HEK293 (cell line): Measurements from ENCODE around the gene SLC23A3.

Experiments used
- CTCF ChIA-PET: fragments of 350-600 bp; formaldehyde crosslinking; extraction: SDS; loops from one replicate; lab custom pipeline; 2021; ENCODE audit warnings: antibody characterized with exemption; lab: Yijun Ruan, JAX
- POLR2A ChIA-PET: fragments of 300-600 bp; formaldehyde crosslinking; extraction: SDS; loops from one replicate; lab custom pipeline; 2020; ENCODE audit warnings: antibody characterized with exemption, inconsistent platforms; lab: Yijun Ruan, JAX
- H3K27ac ChIP-seq: fragments of 200-500 bp; sonication (Bioruptor generic); 2 replicates; pipeline ENCODE4 v1.5.1; 2014; ENCODE audit warnings: low read depth, low read length, control low read depth, inconsistent platforms; ENCODE audit errors: extremely low read depth
- H3K36me3 ChIP-seq, 2 experiments: fragments of 200-500 bp in 1 of 2; sonication (Bioruptor generic) in 1 of 2; 1 replicate in 1 of 2; 2 replicates in 1 of 2; pipeline ENCODE4 v1.5.1; 2014 to 2017; ENCODE audit warnings: inconsistent platforms in 2 of 2, low read length in 2 of 2; ENCODE audit not compliant: control insufficient read depth in 2 of 2, insufficient read depth in 1 of 2
- H3K4me1 ChIP-seq: fragments of 200-500 bp; sonication (Bioruptor generic); 2 replicates; pipeline ENCODE4 v1.5.1; 2014; ENCODE audit warnings: mild to moderate bottlenecking, low read length, inconsistent platforms; ENCODE audit not compliant: control insufficient read depth, insufficient read depth
- H3K4me3 ChIP-seq: 2 replicates; pipeline ENCODE4 v1.5.1; 2011; ENCODE audit warnings: low read depth, mild to moderate bottlenecking, control low read depth, low read length, moderate library complexity
- H3K9me3 ChIP-seq: fragments of 200-500 bp; sonication (Bioruptor generic); 2 replicates; pipeline ENCODE4 v1.5.1; 2014; ENCODE audit warnings: low read depth, low read length, inconsistent platforms; ENCODE audit not compliant: control insufficient read depth, insufficient read depth
- BCL6B ChIP-seq: fragments of 450-650 bp; formaldehyde crosslinking; IDR thresholded peaks from 2 replicates; pipeline ENCODE4 v1.5.1; 2017; ENCODE audit warnings: missing biosample characterization, missing genetic modification characterization
- MYNN ChIP-seq: fragments of 450-650 bp; formaldehyde crosslinking; IDR thresholded peaks from 2 replicates; pipeline ENCODE4 v1.5.1; 2016; ENCODE audit warnings: missing biosample characterization, missing genetic modification characterization, borderline replicate concordance
- REPIN1 ChIP-seq: fragments of 450-650 bp; formaldehyde crosslinking; IDR thresholded peaks from 2 replicates; pipeline ENCODE4 v1.5.1; 2017; ENCODE audit warnings: missing biosample characterization, missing genetic modification characterization, low read depth
- TCF7L2 ChIP-seq: IDR thresholded peaks from 2 replicates; pipeline ENCODE4 v1.6.1; 2011; ENCODE audit warnings: low read depth, mild to moderate bottlenecking, inconsistent platforms, low read length, moderate library complexity, borderline replicate concordance
- ZBTB10 ChIP-seq: fragments of 450-650 bp; formaldehyde crosslinking; IDR thresholded peaks from 2 replicates; pipeline ENCODE4 v1.5.1; 2016; ENCODE audit warnings: missing biosample characterization, missing genetic modification characterization
- ZBTB21 ChIP-seq: fragments of 450-650 bp; formaldehyde crosslinking; IDR thresholded peaks from 2 replicates; pipeline ENCODE4 v1.5.1; 2017; ENCODE audit warnings: missing biosample characterization, missing genetic modification characterization
- ZBTB44 ChIP-seq: fragments of 450-650 bp; IDR thresholded peaks from 2 replicates; pipeline ENCODE4 v1.5.1; 2018; ENCODE audit warnings: missing biosample characterization, mild to moderate bottlenecking, missing genetic modification characterization
- ZNF114 ChIP-seq: fragments of 450-650 bp; formaldehyde crosslinking; IDR thresholded peaks from 2 replicates; pipeline ENCODE4 v1.5.0; 2017; ENCODE audit warnings: missing biosample characterization, missing genetic modification characterization
- ZNF148 ChIP-seq: fragments of 450-650 bp; formaldehyde crosslinking; IDR thresholded peaks from 2 replicates; pipeline ENCODE4 v1.5.0; 2017; ENCODE audit warnings: missing biosample characterization, missing genetic modification characterization, borderline replicate concordance
- ZNF155 ChIP-seq: fragments of 450-650 bp; formaldehyde crosslinking; IDR thresholded peaks from 2 replicates; pipeline ENCODE4 v1.5.1; 2016; ENCODE audit warnings: missing biosample characterization, missing genetic modification characterization
- ZNF169 ChIP-seq: fragments of 450-650 bp; formaldehyde crosslinking; IDR thresholded peaks from 2 replicates; pipeline ENCODE4 v1.5.1; 2016; ENCODE audit warnings: missing biosample characterization, missing genetic modification characterization
- ZNF19 ChIP-seq: fragments of 450-650 bp; formaldehyde crosslinking; IDR thresholded peaks from 2 replicates; pipeline ENCODE4; 2016; ENCODE audit warnings: missing biosample characterization, missing genetic modification characterization, low read depth
- ZNF311 ChIP-seq: fragments of 450-650 bp; formaldehyde crosslinking; IDR thresholded peaks from 2 replicates; pipeline ENCODE4 v1.5.1; 2017; ENCODE audit warnings: missing biosample characterization, missing genetic modification characterization, borderline replicate concordance
- ZNF350 ChIP-seq: fragments of 450-650 bp; formaldehyde crosslinking; IDR thresholded peaks from 2 replicates; pipeline ENCODE4 v1.5.0; 2017; ENCODE audit warnings: missing biosample characterization, mild to moderate bottlenecking, missing genetic modification characterization
- ZNF571 ChIP-seq: fragments of 450-650 bp; formaldehyde crosslinking; IDR thresholded peaks from 2 replicates; pipeline ENCODE4 v1.5.0; 2017; ENCODE audit warnings: missing biosample characterization, missing genetic modification characterization
- ZNF610 ChIP-seq: fragments of 450-650 bp; formaldehyde crosslinking; IDR thresholded peaks from 2 replicates; pipeline ENCODE4 v1.5.1; 2016; ENCODE audit warnings: missing biosample characterization, missing genetic modification characterization, borderline replicate concordance
- ZNF621 ChIP-seq: fragments of 450-650 bp; formaldehyde crosslinking; IDR thresholded peaks from 2 replicates; pipeline ENCODE4 v1.5.1; 2017; ENCODE audit warnings: missing biosample characterization, missing genetic modification characterization
- ZNF777 ChIP-seq: fragments of 450-650 bp; formaldehyde crosslinking; IDR thresholded peaks from 2 replicates; pipeline ENCODE4 v1.5.1; 2017; ENCODE audit warnings: missing biosample characterization, missing genetic modification characterization, borderline replicate concordance
- ZNF843 ChIP-seq: fragments of 450-650 bp; formaldehyde crosslinking; IDR thresholded peaks from 2 replicates; pipeline ENCODE4 v1.5.1; 2016; ENCODE audit warnings: missing biosample characterization, missing genetic modification characterization
- ZSCAN4 ChIP-seq: fragments of 450-650 bp; formaldehyde crosslinking; IDR thresholded peaks from 2 replicates; pipeline ENCODE4 v1.5.1; 2017; ENCODE audit warnings: missing biosample characterization, missing genetic modification characterization

The SLC23A3 gene

GRCh38 chr2:219183151-219183772 is 13.4 kb upstream of the SLC23A3 start:
- TF ChIP-seq ZBTB21 (tag by site-specific recombination) (no peak), ZNF621 (tag by site-specific recombination) (no peak), ZNF19 (tag by site-specific recombination) (no peak), ZBTB44 (tag by site-specific recombination) (no peak), ZBTB10 (no peak), ZNF610 (tag by site-specific recombination) (no peak), REPIN1 (tag by site-specific recombination) (no peak), ZNF843 (tag by site-specific recombination) (no peak), ZNF169 (tag by site-specific recombination) (no peak), ZNF571 (tag by site-specific recombination) (no peak), ZNF350 (tag by site-specific recombination) (no peak), BCL6B (no peak), ZNF148 (tag by site-specific recombination) (no peak)
- Histone ChIP-seq H3K27ac (no peak overlapping the region), H3K4me3 (no peak overlapping the region), H3K36me3 (peaks cover 0 to 60% of the 10 kb centered on the region in 2 experiments; a peak in 2 of 3 replicates), H3K4me1 (peaks cover 2% of the 10 kb centered on the region; the same call in 1 of the 2 replicates), H3K9me3 (no peaks in the 10 kb centered on the region)
- ChIA-PET CTCF (interaction anchor here (0.7 to 1.7 kb wide), 4 partner anchors 10 to 377 kb away, joined by 3 to 6 read pairs (median 3); no protein-coding TSS in a partner anchor), POLR2A (interaction anchor here (4.6 kb wide), 1 partner anchor 23 kb away, joined by 14 read pairs; the partner anchor contains the start of gene ZFAND2B)

- H3K9me3 ChIP-seq = no peaks in the 10 kb centered on the region
- H3K4me1 ChIP-seq = peaks cover 2% of the 10 kb centered on the region; the same call in 1 of the 2 replicates
- H3K36me3 ChIP-seq = peaks cover 0 to 60% of the 10 kb centered on the region in 2 experiments; a peak in 2 of 3 replicates
- ChIA-PET CTCF (interaction anchor here (0.7 to 1.7 kb wide), 4 partner anchors 11 to 378 kb away, joined by 3 to 6 read pairs (median 3); no protein-coding TSS in a partner anchor), POLR2A (interaction anchor here (4.6 kb wide), 1 partner anchor 24 kb away, joined by 14 read pairs; the partner anchor contains the start of gene ZFAND2B)
- no peak overlapping the region for H3K27ac ChIP-seq
- no peak overlapping the region for H3K4me3 ChIP-seq
- TF ChIP-seq ZNF114 (tag by site-specific recombination) = no peak
- TF ChIP-seq ZSCAN4 (tag by site-specific recombination) = no peak
- no peak for TF ChIP-seq ZNF19 (tag by site-specific recombination)
- no peak for TF ChIP-seq MYNN
- no peak for TF ChIP-seq ZNF311 (tag by site-specific recombination)
- TF ChIP-seq ZNF777 (tag by site-specific recombination) = no peak
- no peak for TF ChIP-seq ZNF155 (tag by site-specific recombination)
- no peak for TF ChIP-seq TCF7L2
These were observed 12.7 kb upstream of the SLC23A3 start for GRCh38 chr2:219182331-219183150.
